HepG2 (cell line): ENCODE measurements around the gene ASXL1. TPM values are rescaled to one million over a fixed set of nuclear protein-coding genes. Genes with fewer than 3 reads are reported as not detected.

Experiments
- ELF1 ChIP-seq: sonication (generic); formaldehyde crosslinking; IDR thresholded peaks from 2 replicates; pipeline ENCODE4 v1.4.0; 2020; ENCODE audit warnings: missing genetic modification reagents
- ESRRA ChIP-seq: sonication (generic); formaldehyde crosslinking; IDR thresholded peaks from 2 replicates; pipeline ENCODE4 v1.5.1; 2020; ENCODE audit warnings: mild to moderate bottlenecking, low read depth, missing genetic modification reagents
- FIP1L1 ChIP-seq: fragments of 200-400 bp; formaldehyde crosslinking; IDR thresholded peaks from 2 replicates; pipeline ENCODE4 v1.6.1; 2018; ENCODE audit warnings: low read depth, mild to moderate bottlenecking, low read length, moderate library complexity, borderline replicate concordance; ENCODE audit not compliant: insufficient read depth
- HMGXB4 ChIP-seq, 2 experiments: sonication (generic) in 1 of 2; formaldehyde crosslinking in 1 of 2; IDR thresholded peaks; 2 replicates each; pipeline versions ENCODE4 v1.4.0 to v1.6.1; 2018 to 2020; ENCODE audit warnings: missing genetic modification reagents in 2 of 2, borderline replicate concordance in 1 of 2, low read depth in 1 of 2, mild to moderate bottlenecking in 1 of 2, missing biosample characterization in 1 of 2
- PITX1 ChIP-seq: sonication (generic); formaldehyde crosslinking; IDR thresholded peaks from 2 replicates; pipeline ENCODE4 v1.5.1; 2020; ENCODE audit warnings: mild to moderate bottlenecking, missing genetic modification reagents
- PLRG1 ChIP-seq: fragments of 450-650 bp; conservative IDR thresholded peaks from 2 replicates; pipeline ENCODE4 v1.6.1; 2016
- SIX1 ChIP-seq: sonication (generic); formaldehyde crosslinking; IDR thresholded peaks from 2 replicates; pipeline ENCODE4 v1.4.0; 2020; ENCODE audit warnings: missing genetic modification reagents, borderline replicate concordance
- SOX13 ChIP-seq, 3 experiments: fragments of 450-650 bp in 1 of 3; sonication (generic) in 1 of 3; formaldehyde crosslinking in 1 of 3; IDR thresholded peaks in 2 of 3; conservative IDR thresholded peaks in 1 of 3; 2 replicates each; pipeline versions ENCODE4 v1.5.0 to v1.6.1; 2016 to 2020; ENCODE audit warnings: antibody characterized with exemption in 1 of 3, mild to moderate bottlenecking in 1 of 3, missing compliant biosample characterization in 1 of 3, missing genetic modification reagents in 1 of 3, moderate library complexity in 1 of 3
- SOX6 ChIP-seq, 2 experiments: fragments of 450-650 bp in 1 of 2; sonication (generic) in 1 of 2; formaldehyde crosslinking in 1 of 2; IDR thresholded peaks; 2 replicates each; pipeline versions ENCODE4 v1.4.0 to v1.6.1; 2017 to 2020; ENCODE audit warnings: antibody characterized with exemption in 1 of 2, mild to moderate bottlenecking in 1 of 2, missing genetic modification reagents in 1 of 2
- SP4 ChIP-seq: sonication (generic); formaldehyde crosslinking; IDR thresholded peaks from 2 replicates; pipeline ENCODE4 v1.8.1; 2023; ENCODE audit warnings: mild to moderate bottlenecking, missing genetic modification reagents
- SRF ChIP-seq: IDR thresholded peaks from 2 replicates; pipeline ENCODE4 v1.6.1; 2011; ENCODE audit warnings: mild to moderate bottlenecking, low read depth, low read length, moderate library complexity
- STAT5B ChIP-seq: sonication (generic); formaldehyde crosslinking; IDR thresholded peaks from 2 replicates; pipeline ENCODE4 v1.4.0; 2020; ENCODE audit warnings: missing genetic modification reagents
- TRIM22 ChIP-seq: fragments of 450-650 bp; IDR thresholded peaks from 2 replicates; pipeline ENCODE4 v1.6.1; 2017
- ZFP41 ChIP-seq: sonication (generic); formaldehyde crosslinking; IDR thresholded peaks from 2 replicates; pipeline ENCODE4 v1.4.0; 2020; ENCODE audit warnings: mild to moderate bottlenecking, missing genetic modification reagents, borderline replicate concordance
- ZNF12 ChIP-seq: sonication (generic); formaldehyde crosslinking; IDR thresholded peaks from 2 replicates; pipeline ENCODE4 v1.5.0; 2020; ENCODE audit warnings: missing genetic modification reagents
- ZNF510 ChIP-seq: sonication (generic); formaldehyde crosslinking; IDR thresholded peaks from 2 replicates; pipeline ENCODE4 v1.4.0; 2020; ENCODE audit warnings: low read depth, mild to moderate bottlenecking, missing genetic modification reagents
- ZNF605 ChIP-seq: sonication (generic); formaldehyde crosslinking; IDR thresholded peaks from 2 replicates; pipeline ENCODE4 v1.8.0; 2022; ENCODE audit warnings: mild to moderate bottlenecking, missing genetic modification reagents
- ZNF7 ChIP-seq: IDR thresholded peaks from 2 replicates; pipeline ENCODE4 v1.6.1; 2016; ENCODE audit warnings: missing biosample characterization, missing genetic modification reagents
- ZNF773 ChIP-seq: sonication (generic); formaldehyde crosslinking; IDR thresholded peaks from 2 replicates; pipeline ENCODE4 v1.4.0; 2020; ENCODE audit warnings: missing genetic modification reagents, borderline replicate concordance
- ZZZ3 ChIP-seq: sonication (generic); formaldehyde crosslinking; IDR thresholded peaks from 2 replicates; pipeline ENCODE4 v1.4.0; 2020; ENCODE audit warnings: missing genetic modification reagents, mild to moderate bottlenecking, borderline replicate concordance
- polyA plus RNA-seq, 8 experiments: library from polyadenylated mRNA; depleted of rRNA in 3 of 8; stranded (reverse) in 7 of 8; unstranded in 1 of 8; fragments of >200 nt; fragmentation: Illumina TruSeq in 4 of 8; extraction: Trizol in 4 of 8; gene quantifications; 2 replicates each; pipeline versions ENCODE4 v1.2.1 to v1.2.3, GENCODE V29; 2011 to 2016; ENCODE audit warnings: low read depth in 4 of 8, missing spikeins in 1 of 8, mixed read lengths in 1 of 8; ENCODE audit not compliant: insufficient read depth in 1 of 8
- total RNA-seq, 5 experiments: library from RNA; depleted of rRNA; stranded (reverse); fragments of >200 nt; fragmentation: Illumina TruSeq; extraction: Trizol; gene quantifications; 2 replicates each; pipeline ENCODE4 v1.2.3, GENCODE V29; 2016; ENCODE audit warnings: low read depth in 1 of 5
- TF ChIP-seq, protein P1 (sequence below): sonication (generic); formaldehyde crosslinking; IDR thresholded peaks from 2 replicates; pipeline ENCODE4 v1.4.0; 2020; ENCODE audit warnings: missing genetic modification reagents, borderline replicate concordance

ASXL1 gene
- total and polyA plus RNA-seq, 2 of the 13 experiments (the other 11 are each of a cell fraction or from before 2014, with no cell fraction given), result 62.1 to 74.8 TPM

- TF ChIP-seq SP4 (CRISPR knock-in tag), result peak; percentile 90
- TF ChIP-seq FIP1L1, result 0 out of 2 replicates have a peak, but pooled peaks have one; percentile 46
- TF ChIP-seq, protein P1, sequence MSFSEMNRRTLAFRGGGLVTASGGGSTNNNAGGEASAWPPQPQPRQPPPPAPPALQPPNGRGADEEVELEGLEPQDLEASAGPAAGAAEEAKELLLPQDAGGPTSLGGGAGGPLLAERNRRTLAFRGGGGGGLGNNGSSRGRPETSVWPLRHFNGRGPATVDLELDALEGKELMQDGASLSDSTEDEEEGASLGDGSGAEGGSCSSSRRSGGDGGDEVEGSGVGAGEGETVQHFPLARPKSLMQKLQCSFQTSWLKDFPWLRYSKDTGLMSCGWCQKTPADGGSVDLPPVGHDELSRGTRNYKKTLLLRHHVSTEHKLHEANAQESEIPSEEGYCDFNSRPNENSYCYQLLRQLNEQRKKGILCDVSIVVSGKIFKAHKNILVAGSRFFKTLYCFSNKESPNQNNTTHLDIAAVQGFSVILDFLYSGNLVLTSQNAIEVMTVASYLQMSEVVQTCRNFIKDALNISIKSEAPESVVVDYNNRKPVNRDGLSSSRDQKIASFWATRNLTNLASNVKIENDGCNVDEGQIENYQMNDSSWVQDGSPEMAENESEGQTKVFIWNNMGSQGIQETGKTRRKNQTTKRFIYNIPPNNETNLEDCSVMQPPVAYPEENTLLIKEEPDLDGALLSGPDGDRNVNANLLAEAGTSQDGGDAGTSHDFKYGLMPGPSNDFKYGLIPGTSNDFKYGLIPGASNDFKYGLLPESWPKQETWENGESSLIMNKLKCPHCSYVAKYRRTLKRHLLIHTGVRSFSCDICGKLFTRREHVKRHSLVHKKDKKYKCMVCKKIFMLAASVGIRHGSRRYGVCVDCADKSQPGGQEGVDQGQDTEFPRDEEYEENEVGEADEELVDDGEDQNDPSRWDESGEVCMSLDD, result peak; percentile 75; the same call in 1 of the 2 replicates
- TF ChIP-seq HMGXB4 (CRISPR knock-in tag; IDR thresholded peaks at IDR 0.05; ENCODE audit: borderline replicate concordance in 1 of 2, low read depth in 1 of 2), result peak in 1 of 2 experiments; percentile 84; a peak in 2 of 4 replicates
- TF ChIP-seq SRF, result no peak
- no peak for TF ChIP-seq ZNF7 (CRISPR knock-in tag)
- TF ChIP-seq SIX1, result peak; percentile 22; the same call in 1 of the 2 replicates
- TF ChIP-seq ZNF605 (CRISPR knock-in tag), result peak; percentile 97
- no peak for TF ChIP-seq TRIM22
- peak; percentile 91 for TF ChIP-seq ESRRA (CRISPR knock-in tag)
- TF ChIP-seq ZZZ3 (CRISPR knock-in tag), result peak; percentile 99
- TF ChIP-seq ZFP41 (CRISPR knock-in tag), result peak; percentile 25; the same call in 1 of the 2 replicates
- TF ChIP-seq PLRG1, result no peak
- peak; percentile 49; the same call in 1 of the 2 replicates for TF ChIP-seq SOX13 (IDR thresholded peaks at IDR 0.05)
- peak in 1 of 2 experiments; percentile 67; a peak in 1 of 4 replicates for TF ChIP-seq SOX13 (CRISPR knock-in tag; conservative IDR thresholded peaks at IDR 0.05 in 1 of 2, IDR thresholded peaks at IDR 0.05 in 1 of 2)
- no peak for TF ChIP-seq SOX6 (IDR thresholded peaks at IDR 0.05)
- TF ChIP-seq SOX6 (CRISPR knock-in tag; IDR thresholded peaks at IDR 0.05), result peak; percentile 89
- peak; percentile 39; the same call in 1 of the 2 replicates for TF ChIP-seq ZNF12 (CRISPR knock-in tag)
- TF ChIP-seq ZNF510 (CRISPR knock-in tag), result no peak
- no peak for TF ChIP-seq ZNF773 (CRISPR knock-in tag)
- 0 out of 2 replicates have a peak, but pooled peaks have one; percentile 13 for TF ChIP-seq STAT5B (CRISPR knock-in tag)
- peak; percentile 99 for TF ChIP-seq ELF1 (CRISPR knock-in tag)
- TF ChIP-seq PITX1 (CRISPR knock-in tag), result peak; percentile 88
Measured at GRCh38 chr20:32465092-32465900, 107.2 kb downstream of the ASXL1 start (continued).
